Activated CD8-positive, alpha-beta T cell treated with anti-CD3 and anti-CD28 coated beads for 36 hours (primary cell): ENCODE data around the gene TMCC2. TPM values are rescaled to one million over a fixed set of nuclear protein-coding genes. Genes with fewer than 3 reads are reported as not detected.

ENCODE experiments used
- ATAC-seq: fragments of 200-7000 bp; cut with Tn5 transposase; one replicate; pipeline ENCODE4 v1.10.0; 2021; ENCODE audit warnings: mild to moderate bottlenecking, moderate library complexity
- CTCF ChIA-PET: fragments of 350-600 bp; sonication (Branson Sonifier 250); formaldehyde crosslinking; loops from one replicate; lab custom pipeline; 2021; ENCODE audit warnings: antibody characterized with exemption; lab: Charles Lee
- POLR2A ChIA-PET: fragments of 350-600 bp; sonication (Branson Sonifier 250); formaldehyde crosslinking; loops from one replicate; lab custom pipeline; 2021; ENCODE audit warnings: antibody characterized with exemption; lab: Charles Lee
- DNase-seq: peaks from one replicate; pipeline ENCODE4 v3.0.0-alpha.2; 2020
- H3K27ac Mint-ChIP-seq: one replicate; pipeline ENCODE4 v1.8.0; 2021; ENCODE audit warnings: mild to moderate bottlenecking, mixed read lengths
- H3K27me3 Mint-ChIP-seq: one replicate; pipeline ENCODE4 v1.8.0; 2021; ENCODE audit warnings: mixed read lengths
- H3K36me3 Mint-ChIP-seq: one replicate; pipeline ENCODE4 v1.8.0; 2021; ENCODE audit warnings: low read depth, mixed read lengths
- H3K4me1 Mint-ChIP-seq: one replicate; pipeline ENCODE4 v1.8.0; 2021; ENCODE audit warnings: low read depth, mixed read lengths
- H3K4me3 Mint-ChIP-seq: one replicate; pipeline ENCODE4 v1.8.0; 2021; ENCODE audit warnings: mild to moderate bottlenecking, moderate library complexity, mixed read lengths
- H3K9me3 Mint-ChIP-seq: one replicate; pipeline ENCODE4 v1.8.0; 2021; ENCODE audit warnings: mixed read lengths
- intact Hi-C: fragments of 100-400 bp; cut with micrococcal nuclease; formaldehyde crosslinking; loops from one replicate; pipeline ENCODE4 v1.10.0; 2022
- total RNA-seq, 2 experiments: library from RNA; stranded (reverse); gene quantifications; one replicate each; pipeline ENCODE4 v1.2.3, GENCODE V29; 2021
- TF ChIP-seq, protein P1 (sequence below): fragments of 200-600 bp; IDR thresholded peaks from one replicate; pipeline ENCODE4 v1.8.0; 2022; ENCODE audit warnings: antibody characterized with exemption, mild to moderate bottlenecking

The TMCC2 gene
- total RNA-seq, 2 experiments from 2014 or later, result 6.6 to 7.1 TPM

DNA sequence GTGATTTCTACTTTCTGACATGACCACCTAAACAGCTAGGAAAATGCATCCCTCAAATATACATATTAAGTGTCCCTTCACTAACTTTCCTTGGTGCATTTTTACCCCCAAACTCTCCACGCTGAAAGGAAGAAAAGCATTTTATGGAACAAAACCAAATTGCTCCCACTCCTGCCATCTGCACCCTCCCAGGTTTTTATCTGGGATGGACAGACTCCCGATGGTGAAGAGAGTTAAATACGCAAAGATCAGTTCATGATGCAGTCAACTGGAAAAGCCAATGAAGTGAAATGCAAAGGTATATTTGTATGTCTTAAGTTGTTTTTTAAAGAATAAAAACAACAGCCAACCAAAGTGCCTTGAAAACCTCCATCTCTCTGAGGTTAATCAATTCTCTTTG, 18.9 kb upstream of the TMCC2 start:
- POLR2A ChIA-PET, result interaction anchor here (0.9 to 1.4 kb wide), 3 partner anchors 12 to 21 kb away, joined by 3 to 4 read pairs (median 3); no protein-coding TSS in a partner anchor
- CTCF ChIA-PET, result no interaction called here
- Mint-ChIP-seq H3K4me3 (peak overlapping the region; percentile 29), H3K4me1 (peaks cover 52% of the 10 kb centered on the region), H3K27ac (no peak overlapping the region), H3K27me3 (no peaks in the 10 kb centered on the region), H3K9me3 (no peaks in the 10 kb centered on the region), H3K36me3 (peaks cover 9% of the 10 kb centered on the region)
- ATAC-seq, result no peak
- TF ChIP-seq, protein P1, sequence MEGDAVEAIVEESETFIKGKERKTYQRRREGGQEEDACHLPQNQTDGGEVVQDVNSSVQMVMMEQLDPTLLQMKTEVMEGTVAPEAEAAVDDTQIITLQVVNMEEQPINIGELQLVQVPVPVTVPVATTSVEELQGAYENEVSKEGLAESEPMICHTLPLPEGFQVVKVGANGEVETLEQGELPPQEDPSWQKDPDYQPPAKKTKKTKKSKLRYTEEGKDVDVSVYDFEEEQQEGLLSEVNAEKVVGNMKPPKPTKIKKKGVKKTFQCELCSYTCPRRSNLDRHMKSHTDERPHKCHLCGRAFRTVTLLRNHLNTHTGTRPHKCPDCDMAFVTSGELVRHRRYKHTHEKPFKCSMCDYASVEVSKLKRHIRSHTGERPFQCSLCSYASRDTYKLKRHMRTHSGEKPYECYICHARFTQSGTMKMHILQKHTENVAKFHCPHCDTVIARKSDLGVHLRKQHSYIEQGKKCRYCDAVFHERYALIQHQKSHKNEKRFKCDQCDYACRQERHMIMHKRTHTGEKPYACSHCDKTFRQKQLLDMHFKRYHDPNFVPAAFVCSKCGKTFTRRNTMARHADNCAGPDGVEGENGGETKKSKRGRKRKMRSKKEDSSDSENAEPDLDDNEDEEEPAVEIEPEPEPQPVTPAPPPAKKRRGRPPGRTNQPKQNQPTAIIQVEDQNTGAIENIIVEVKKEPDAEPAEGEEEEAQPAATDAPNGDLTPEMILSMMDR, result no peak
- intact Hi-C loops, result loop anchor here (5.0 kb wide), 1 partner anchor 37 kb away; no protein-coding TSS in a partner anchor
- DNase-seq, result no peak

DNA sequence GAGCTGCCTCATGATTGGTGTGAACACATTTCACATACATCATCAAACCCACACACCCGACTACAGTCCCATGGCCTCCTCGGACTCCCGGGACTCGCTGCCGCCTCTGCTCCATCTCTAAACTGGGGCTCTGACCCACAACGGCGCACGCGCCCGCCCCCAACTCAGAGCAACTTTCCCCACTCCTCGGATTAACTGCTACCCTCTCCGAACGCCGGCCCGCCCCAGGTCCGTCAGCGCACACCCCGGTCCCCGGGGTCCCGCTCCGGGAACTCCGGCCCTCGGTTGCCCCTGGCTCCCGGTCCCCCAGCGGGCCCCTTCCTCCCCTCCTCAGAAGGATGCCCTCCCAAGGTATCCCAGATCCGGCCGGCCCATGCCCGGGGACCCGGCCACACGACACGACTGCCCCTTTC, 17.0 kb upstream of the TMCC2 start:
- H3K4me3 Mint-ChIP-seq, result peak overlapping the region; percentile 90
- TF ChIP-seq, protein P1, result no peak
- peaks cover 45% of the 10 kb centered on the region for H3K4me1 Mint-ChIP-seq
- H3K36me3 Mint-ChIP-seq, result peaks cover 9% of the 10 kb centered on the region
- peak; percentile 40 for DNase-seq
- POLR2A ChIA-PET, result interaction anchor here (0.7 to 2.7 kb wide), 7 partner anchors 9 to 25 kb away, joined by 3 to 13 read pairs (median 5); no protein-coding TSS in a partner anchor
- intact Hi-C loops, result loop anchor here (2.0 kb wide), 1 partner anchor 18 kb away; no protein-coding TSS in a partner anchor
- ATAC-seq, result peak; percentile 7
- H3K27me3 Mint-ChIP-seq, result no peaks in the 10 kb centered on the region
- no peaks in the 10 kb centered on the region for H3K9me3 Mint-ChIP-seq
- CTCF ChIA-PET, result interaction anchor here (0.6 to 2.4 kb wide), 4 partner anchors 11 to 69 kb away, joined by 3 to 10 read pairs (median 5); partner anchors contain the start of gene TMCC2
- peak overlapping the region; percentile 86 for H3K27ac Mint-ChIP-seq

DNA sequence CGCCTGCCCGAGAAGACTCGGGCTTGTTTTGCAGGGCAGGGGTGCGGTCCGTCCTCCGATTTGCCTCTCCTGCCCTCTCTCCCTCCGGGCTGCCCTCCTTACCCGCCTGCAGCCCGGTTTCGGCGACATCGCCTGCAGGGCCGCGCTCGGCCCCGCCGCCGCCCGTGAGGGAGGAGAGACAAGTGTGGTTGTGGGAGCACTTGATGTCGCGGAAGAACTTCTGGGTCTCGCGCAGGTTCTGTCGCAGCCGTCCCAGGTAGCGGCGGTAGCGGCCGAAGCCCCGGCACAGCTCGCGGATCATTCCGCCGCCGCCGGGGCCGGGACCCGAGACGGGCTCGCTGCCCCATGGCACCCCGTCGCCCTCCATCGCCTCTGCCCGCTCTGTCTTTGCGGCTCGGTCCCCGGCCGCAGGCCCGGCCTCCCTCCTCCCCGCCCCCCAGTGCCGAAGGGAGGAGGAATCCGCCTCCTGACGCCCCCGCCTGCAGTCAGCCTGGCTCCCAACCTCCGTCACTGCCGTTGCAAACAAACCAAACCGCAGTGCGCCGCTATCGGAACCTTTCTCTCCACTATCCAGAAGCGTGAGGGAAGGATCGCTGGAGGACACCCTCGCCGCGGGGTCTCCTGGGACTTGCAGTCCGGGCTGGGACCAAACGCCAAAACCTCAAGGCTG, 16.4 kb upstream of the TMCC2 start, which contains the start of gene DSTYK:
DSTYK (minus strand) TSS at position 534 of the 670 bp plus-strand sequence; CDS start at position 367, 167 bp downstream.
- TF ChIP-seq, protein P1, result no peak
- POLR2A ChIA-PET, result interaction anchor here (0.9 to 2.7 kb wide), 7 partner anchors 9 to 25 kb away, joined by 4 to 13 read pairs (median 7); no protein-coding TSS in a partner anchor
- Mint-ChIP-seq H3K36me3 (peaks cover 9% of the 10 kb centered on the region), H3K27me3 (no peaks in the 10 kb centered on the region), H3K4me1 (peaks cover 42% of the 10 kb centered on the region), H3K9me3 (no peaks in the 10 kb centered on the region), H3K27ac (peak within 1 kb of the TSS; percentile 86), H3K4me3 (peak within 1 kb of the TSS; percentile 90)
- peak; percentile 95 for DNase-seq
- intact Hi-C loops, result loop anchor here (2.0 kb wide), 1 partner anchor 17 kb away; no protein-coding TSS in a partner anchor
- CTCF ChIA-PET, result interaction anchor here (0.6 to 2.4 kb wide), 4 partner anchors 11 to 70 kb away, joined by 3 to 10 read pairs (median 5); partner anchors contain the start of gene TMCC2
- peak; percentile 91 for ATAC-seq

DNA sequence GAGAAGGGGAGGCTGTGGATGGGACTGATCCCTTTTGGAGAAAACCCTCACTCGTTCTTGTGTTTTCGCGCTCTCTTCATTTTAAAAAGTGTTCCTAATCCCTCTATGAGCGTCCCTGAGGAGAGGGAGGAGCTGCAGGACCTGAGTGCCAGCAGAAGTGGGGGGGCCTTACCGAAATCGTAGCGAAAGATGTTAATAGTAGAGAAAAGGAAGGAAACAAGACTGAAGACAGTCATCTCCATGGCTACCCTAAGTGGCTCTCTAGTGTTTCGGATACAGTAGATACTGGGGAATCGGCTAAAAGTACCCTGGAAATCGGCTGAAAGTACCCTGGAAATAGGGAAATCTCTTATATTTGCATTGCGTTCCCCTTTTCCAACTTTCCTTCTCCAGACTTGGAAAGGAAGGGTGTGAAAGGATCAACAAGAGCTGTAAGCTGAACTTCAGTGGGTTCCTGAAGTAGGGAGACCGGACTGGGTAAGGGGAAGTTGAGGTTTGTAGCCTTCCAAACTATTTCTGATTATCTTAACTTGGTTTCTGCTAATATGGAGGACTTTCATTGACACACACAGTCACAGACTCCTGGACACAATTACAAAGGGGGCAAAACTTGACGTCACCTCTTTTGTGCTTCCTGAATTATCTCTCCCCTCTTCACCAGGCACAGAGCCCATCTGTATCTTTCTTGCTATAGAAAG, 15.8 kb upstream of the TMCC2 start:
- intact Hi-C loops, result loop anchor here (2.0 kb wide), 1 partner anchor 17 kb away; no protein-coding TSS in a partner anchor
- Mint-ChIP-seq H3K27me3 (no peaks in the 10 kb centered on the region), H3K4me3 (peak overlapping the region; percentile 90), H3K9me3 (no peaks in the 10 kb centered on the region), H3K36me3 (peaks cover 9% of the 10 kb centered on the region), H3K4me1 (peaks cover 38% of the 10 kb centered on the region), H3K27ac (peak overlapping the region; percentile 86)
- POLR2A ChIA-PET, result interaction anchor here (0.9 to 2.7 kb wide), 7 partner anchors 8 to 26 kb away, joined by 4 to 13 read pairs (median 7); no protein-coding TSS in a partner anchor
- TF ChIP-seq, protein P1, result no peak
- CTCF ChIA-PET, result interaction anchor here (2.4 kb wide), 1 partner anchor 12 kb away, joined by 10 read pairs; no protein-coding TSS in a partner anchor
- peak; percentile 48 for ATAC-seq
- no peak for DNase-seq
